Measurements from ENCODE around the gene RIMBP2.
"Not testable (repeated sequence)": the region's sequence is repeated elsewhere in the genome, so short reads cannot be mapped to it uniquely, and the experiment has no call there.

Gene RIMBP2

GRCh38 chr12:130739571-130739970 is 23.5 kb upstream of the RIMBP2 start:
- DNase-seq: no peak

GRCh38 chr12:130738403-130738802 is 22.3 kb upstream of the RIMBP2 start:
- not testable (repeated sequence) for DNase-seq

DNA sequence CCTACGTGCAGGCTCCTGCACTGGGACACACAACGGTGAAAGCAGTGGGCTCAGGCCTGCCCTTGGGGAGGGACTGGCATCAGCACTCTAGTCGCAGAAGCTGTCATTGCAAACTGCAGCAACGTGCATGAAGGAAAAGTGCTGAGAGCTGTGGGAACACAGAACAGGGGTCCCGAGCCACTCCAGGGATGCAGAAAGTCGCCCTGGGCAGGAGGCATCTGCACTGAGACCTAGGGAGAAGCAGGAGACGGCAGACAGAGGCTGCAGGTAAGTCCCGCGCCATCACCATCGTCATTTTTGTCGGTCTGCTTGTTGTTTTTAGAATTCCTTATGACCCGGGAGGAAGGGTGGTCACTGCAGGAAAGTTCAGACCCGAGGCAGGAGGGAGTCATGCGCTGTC is 21.6 kb upstream of the RIMBP2 start:
- DNase-seq: no peak

- DNase-seq: no peak
Observed at GRCh38 chr12:130729344-130729743, 13.2 kb upstream of the RIMBP2 start.

DNA sequence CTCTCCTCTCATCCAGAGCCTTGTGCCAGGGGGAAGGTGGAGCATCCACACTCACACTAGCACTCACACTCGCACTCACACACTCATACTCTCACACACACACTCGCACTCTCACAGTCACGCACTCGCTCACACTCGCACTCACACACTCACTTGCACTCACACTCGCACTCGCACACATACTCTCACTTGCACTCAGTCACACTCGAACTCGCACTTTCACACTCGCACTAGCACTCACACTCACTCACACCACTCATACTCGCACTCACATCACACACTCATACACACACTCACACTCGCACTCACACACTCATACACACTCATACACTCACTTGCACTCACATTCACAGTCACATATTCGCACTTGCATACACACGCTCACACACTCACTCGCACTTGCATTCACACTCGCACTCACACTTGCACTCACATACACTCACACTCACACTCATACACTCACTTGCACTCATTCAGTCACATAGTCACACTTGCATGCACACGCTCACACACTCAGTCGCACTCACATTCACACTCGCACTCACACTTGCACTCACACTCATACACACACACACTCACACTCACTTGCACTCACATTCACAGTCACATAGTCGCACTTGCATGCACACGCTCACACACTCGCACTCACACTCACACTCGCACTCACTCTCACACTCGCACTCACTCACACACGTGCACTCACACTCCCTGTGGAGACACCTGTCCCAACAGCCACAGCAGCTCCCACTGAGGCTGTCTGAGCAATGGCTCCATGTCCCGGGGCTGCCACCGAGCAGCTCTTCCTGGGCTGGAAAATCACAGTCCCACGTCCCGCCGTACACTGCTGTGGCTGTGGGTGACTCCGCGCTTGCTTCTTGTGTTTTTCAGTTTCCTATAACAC is 12.3 kb upstream of the RIMBP2 start:
- DNase-seq: no peak

- DNase-seq: no peak
Observed at GRCh38 chr12:130719263-130719859, 3.3 kb upstream of the RIMBP2 start.

- DNase-seq: no peak
Observed at GRCh38 chr12:130717752-130718151, 1.7 kb upstream of the RIMBP2 start.

GRCh38 chr12:130716969-130717366 is 869 bp upstream of the RIMBP2 start:
- DNase-seq: no peak

DNA sequence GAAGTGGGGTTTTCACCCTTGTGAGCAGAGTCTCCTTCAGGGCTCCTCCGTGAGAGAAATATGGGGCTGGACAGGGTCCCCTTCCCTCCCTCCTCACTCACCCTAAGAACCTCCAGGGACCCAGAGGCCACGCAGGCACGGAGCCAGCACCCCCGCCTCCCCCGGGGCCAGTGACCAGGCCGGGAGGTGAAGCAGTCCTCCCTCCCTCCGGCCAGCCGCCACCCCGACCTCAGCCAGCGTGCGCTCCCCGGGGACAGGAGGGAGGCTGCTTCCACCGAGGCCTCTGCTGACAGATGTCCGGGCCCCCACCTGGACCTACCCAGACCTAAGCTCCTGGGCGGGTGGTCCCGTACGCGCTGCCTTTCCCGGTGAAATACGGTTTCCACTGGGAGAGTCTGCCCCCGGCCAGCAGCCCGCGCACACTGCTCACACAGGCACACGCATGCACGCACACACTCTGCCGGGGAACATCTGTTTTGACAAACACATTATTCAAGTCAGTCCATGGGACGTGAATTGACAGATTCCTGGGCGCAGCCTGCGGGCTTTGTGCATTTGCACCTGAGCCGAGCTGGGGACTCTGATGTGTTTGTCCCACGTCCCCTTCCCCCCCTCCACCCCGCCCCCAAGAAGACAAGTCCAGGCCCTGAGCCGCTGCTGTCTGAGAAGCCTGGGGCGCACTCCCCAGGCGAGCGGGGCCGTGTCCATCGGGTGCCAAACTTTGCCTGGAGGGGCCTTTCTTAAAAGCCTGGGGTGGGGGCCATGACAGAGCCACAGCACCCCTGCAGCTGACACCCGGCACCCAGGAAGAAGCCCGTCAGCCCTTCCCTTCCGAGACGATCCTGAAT is 725 bp downstream of the RIMBP2 start:
- no peak for DNase-seq

DNA sequence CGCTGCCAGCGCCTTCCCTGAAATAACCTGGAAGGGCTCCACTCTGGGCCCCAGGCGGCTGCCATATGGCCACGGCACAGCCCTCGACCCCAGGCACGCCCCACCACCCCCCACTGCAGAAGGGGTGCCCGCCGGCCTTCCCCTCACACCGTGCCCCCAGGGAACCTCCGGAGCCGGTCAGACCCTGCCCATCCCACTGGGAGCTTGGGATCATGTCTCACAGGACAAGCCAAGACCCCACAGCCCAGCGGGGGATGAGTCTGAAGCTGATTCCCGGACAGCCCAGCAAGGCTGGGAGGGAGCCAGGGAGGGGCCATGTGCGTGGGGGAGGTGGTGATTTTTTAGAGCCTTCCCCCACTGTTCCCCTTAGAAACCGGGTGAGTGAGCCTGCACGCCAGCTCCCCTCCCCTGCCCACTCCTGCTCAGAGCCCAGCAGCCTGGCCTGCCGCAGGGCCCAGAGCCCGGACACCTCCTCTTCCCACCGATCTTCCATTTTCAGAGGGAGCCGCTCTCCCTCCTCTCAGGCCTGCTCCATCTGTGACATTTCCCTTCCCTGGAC is 1.4 kb downstream of the RIMBP2 start:
- DNase-seq: no peak

GRCh38 chr12:130714091-130714590 is 2.0 kb downstream of the RIMBP2 start:
- no peak for DNase-seq

- no peak for DNase-seq
Observed at GRCh38 chr12:130713581-130713991, 2.5 kb downstream of the RIMBP2 start.

DNA sequence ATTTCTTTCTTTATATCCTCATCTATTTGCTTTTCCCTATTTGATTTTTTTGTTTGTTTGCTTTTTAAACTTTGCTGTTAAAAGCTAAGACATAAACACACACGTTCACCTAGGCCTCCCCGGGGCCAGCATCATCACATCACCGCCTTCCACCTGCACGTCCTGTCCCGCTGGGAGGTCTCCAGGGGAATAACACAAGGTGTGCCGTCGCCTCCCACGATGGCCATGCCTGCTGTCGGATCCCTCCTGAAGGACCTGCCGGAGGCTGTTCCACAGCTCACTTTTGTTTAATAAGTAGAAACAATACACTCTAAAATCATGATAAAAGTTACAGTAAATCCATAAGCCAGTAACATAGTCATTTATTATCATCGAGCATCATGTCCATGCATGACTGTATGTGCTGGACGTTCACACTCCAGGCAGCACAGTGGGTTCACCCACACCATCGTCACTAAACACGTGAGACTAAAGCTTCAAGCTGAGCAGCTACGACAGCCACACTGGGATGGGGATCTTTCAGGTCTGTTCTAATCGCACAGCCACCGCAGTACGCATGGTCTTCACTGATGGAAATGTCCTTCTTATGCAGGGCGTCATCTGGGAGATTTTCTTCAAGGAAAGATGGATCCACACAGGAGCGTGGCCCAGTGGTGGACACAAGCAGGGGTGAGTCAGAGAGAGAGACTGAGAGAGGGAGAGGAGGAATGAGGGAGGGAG is 3.6 kb downstream of the RIMBP2 start:
- DNase-seq: no peak

DNA sequence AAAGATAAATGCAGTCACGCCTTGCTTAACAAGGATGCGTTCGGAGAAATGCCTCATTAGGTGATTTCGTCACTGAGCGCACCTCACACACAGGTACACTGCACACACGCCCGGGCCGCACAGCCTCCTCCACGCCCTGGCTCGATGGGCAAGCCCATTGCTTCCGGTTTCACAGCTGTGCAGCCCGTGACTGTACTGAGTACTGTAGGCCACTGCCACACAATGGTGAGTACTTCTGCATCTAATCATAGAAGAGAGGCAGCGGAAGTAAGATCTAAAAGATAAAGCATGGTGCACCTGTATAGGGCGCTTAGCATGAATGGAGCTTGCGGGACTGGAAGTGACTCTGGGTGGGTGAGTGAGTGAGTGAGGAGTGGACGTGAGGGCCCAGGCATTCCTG is 4.3 kb downstream of the RIMBP2 start:
- DNase-seq: no peak

DNA sequence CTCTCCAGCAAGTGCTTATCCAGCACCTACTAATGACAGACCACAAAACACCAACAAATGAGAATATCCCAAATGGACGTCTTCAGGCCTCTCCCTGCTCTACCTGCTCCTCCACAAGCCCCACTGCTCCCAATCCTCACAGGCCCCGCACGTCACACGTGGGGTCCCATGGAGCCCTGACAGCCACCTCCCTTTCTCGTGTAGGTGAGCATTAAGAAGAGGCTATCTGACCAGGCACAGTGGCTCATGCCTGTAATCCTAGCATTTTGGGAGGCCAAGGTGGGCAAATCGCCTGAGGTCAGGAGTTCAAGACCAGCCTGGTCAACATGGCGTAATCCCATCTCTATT is 5.4 kb downstream of the RIMBP2 start:
- DNase-seq: no peak

DNA sequence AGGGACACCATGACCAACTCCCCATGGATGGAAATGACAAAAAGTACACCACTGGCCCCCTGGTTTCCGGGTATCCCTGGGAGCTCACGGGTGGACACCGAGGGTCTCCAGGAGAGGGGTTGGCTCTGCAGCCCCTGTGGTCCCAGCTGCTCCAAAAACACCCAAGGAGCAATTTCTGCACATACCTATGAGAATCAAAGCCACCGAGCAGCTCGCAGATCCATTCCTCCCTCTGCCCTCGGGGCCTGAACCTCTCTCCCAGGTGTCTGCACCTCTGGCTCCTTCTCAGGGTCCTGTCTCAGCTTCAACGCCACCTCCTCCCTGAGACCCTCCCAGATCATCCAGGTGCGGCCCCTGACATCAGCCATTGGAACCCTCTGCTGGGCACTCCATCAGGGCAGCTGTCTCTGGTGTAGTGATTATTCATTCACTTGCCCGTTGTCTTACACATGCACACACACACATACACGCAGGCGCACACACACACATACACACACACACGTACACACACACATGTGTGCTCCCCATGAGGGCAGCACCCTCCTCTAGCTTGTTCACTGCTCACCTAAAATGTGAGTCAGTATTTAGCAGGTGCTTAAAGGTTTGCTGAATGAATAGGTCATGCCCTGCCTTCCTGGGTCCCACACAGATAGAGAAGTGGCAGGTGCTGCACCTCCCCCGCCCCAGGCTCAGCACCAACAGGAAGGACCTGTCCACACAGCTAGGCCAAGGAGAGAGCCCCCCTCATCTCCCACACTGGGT is 5.9 kb downstream of the RIMBP2 start:
- no peak for DNase-seq

DNA sequence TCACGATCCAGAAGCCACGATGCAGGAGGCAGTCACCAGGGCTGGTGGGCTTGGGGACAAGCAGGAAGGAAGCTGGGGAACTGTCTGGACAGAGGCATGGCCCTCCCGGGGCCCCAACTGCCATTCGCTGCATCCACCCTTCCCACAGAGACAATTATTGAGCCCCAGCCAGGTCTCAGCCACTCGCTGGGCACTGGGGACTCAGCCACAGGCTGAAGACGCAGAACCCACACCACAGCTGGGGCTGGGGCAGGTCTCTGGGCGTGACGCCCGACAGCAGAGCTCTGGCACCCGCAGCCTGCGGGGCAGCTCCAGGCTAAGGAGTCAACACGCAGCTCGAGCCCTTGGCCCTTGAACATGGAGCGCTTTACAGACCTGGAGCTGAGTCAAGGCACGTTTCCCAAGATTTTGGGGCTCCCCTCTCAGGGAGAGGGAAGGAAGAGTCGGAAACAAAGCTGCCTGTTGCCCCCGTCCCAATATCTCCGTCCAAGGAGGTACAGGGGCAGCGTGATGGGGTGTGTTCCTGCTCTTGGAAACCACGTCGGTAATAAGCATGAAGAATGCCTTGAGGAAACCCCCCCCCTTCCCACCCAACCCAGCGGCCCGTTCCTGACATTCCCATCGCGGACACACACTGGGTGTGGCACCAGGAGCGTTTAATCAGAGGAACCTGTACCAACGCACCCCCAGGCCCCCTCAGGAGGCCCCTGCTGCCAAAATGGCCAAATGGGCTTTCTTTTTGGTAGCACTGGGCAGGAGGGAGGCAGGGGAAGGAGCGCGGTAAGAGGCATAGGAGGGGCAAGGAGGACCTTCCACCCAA is 6.7 kb downstream of the RIMBP2 start:
- DNase-seq: no peak

DNA sequence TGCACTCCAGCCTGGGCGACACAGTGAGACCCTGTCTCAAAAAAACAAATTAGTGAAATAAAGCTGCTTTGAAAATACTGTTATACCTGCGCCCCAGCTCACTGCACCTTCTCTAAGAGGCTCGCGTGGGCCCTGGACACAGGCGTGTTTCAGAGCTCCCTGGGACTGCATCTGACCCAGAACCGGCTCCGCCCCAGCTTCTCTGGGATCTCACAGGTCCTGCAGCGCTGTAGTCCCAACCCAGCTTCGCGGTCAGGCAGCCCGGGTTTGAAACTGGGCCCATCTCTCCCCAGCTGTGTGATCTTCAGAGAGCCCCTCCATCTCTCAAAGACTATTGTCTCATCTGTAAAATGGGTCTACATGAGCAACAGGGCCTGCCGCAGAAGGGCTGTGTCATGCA is 7.5 kb downstream of the RIMBP2 start:
- no peak for DNase-seq

- no peak for DNase-seq
Observed at GRCh38 chr12:130707571-130707891, 8.6 kb downstream of the RIMBP2 start.

- no peak for DNase-seq
Observed at GRCh38 chr12:130706885-130707570, 9.1 kb downstream of the RIMBP2 start.

Measured in stimulated activated naive CD4-positive, alpha-beta T cell (primary cell).